H9 (cell line): ENCODE data around the gene GFRA1. TPM values are rescaled to one million over a fixed set of nuclear protein-coding genes. Genes with fewer than 3 reads are reported as not detected.

Experiments used
- DNase-seq: peaks from one replicate; pipeline ENCODE4 v3.0.0-alpha.2; 2017
- H2AFZ ChIP-seq: one replicate; pipeline ENCODE4 v1.6.1; 2013; ENCODE audit warnings: mild to moderate bottlenecking, low read length, control low read depth, moderate library complexity
- H2AK5ac ChIP-seq: 2 replicates; pipeline ENCODE4 v1.6.1; 2013; ENCODE audit warnings: low read length, control low read depth, mixed read lengths; ENCODE audit not compliant: insufficient read length
- H2BK120ac ChIP-seq: one replicate; pipeline ENCODE4 v1.6.1; 2013; ENCODE audit warnings: low read depth, mild to moderate bottlenecking, low read length, control low read depth, inconsistent platforms; ENCODE audit not compliant: poor library complexity, severe bottlenecking
- H2BK12ac ChIP-seq: 2 replicates; pipeline ENCODE4 v1.6.1; 2013; ENCODE audit warnings: low read length, control low read depth, mixed read lengths, low read depth; ENCODE audit not compliant: insufficient read length
- H2BK15ac ChIP-seq: 2 replicates; pipeline ENCODE4 v1.6.1; 2013; ENCODE audit warnings: low read depth, low read length, control low read depth
- H2BK20ac ChIP-seq: one replicate; pipeline ENCODE4 v1.6.1; 2013; ENCODE audit warnings: low read depth, mild to moderate bottlenecking, low read length, control low read depth, inconsistent platforms; ENCODE audit not compliant: poor library complexity, severe bottlenecking
- H2BK5ac ChIP-seq: 2 replicates; pipeline ENCODE4 v1.6.1; 2013; ENCODE audit warnings: low read length, control low read depth, mixed read lengths; ENCODE audit not compliant: insufficient read length
- H3K14ac ChIP-seq: 2 replicates; pipeline ENCODE4 v1.6.1; 2013; ENCODE audit warnings: low read length, control low read depth; ENCODE audit not compliant: insufficient read depth
- H3K18ac ChIP-seq: 2 replicates; pipeline ENCODE4 v1.6.1; 2013; ENCODE audit warnings: low read depth, mild to moderate bottlenecking, mixed read lengths, low read length, control low read depth; ENCODE audit not compliant: insufficient read length
- H3K23ac ChIP-seq: 2 replicates; pipeline ENCODE4 v1.6.1; 2013; ENCODE audit warnings: low read length, control low read depth, mixed read lengths, low read depth; ENCODE audit not compliant: insufficient read length
- H3K23me2 ChIP-seq: 2 replicates; pipeline ENCODE4 v1.6.1; 2013; ENCODE audit warnings: low read depth, mild to moderate bottlenecking, mixed read lengths, low read length, control low read depth; ENCODE audit not compliant: insufficient read length, poor library complexity, severe bottlenecking
- H3K27ac ChIP-seq: 2 replicates; pipeline ENCODE4 v1.5.1; 2013; ENCODE audit warnings: low read length, control low read depth, mixed read lengths, low read depth; ENCODE audit not compliant: insufficient read length
- H3K27me3 ChIP-seq: 2 replicates; pipeline ENCODE4 v1.6.1; 2013; ENCODE audit warnings: low read length, control low read depth, inconsistent platforms; ENCODE audit not compliant: insufficient read depth
- H3K4ac ChIP-seq: 2 replicates; pipeline ENCODE4 v1.6.1; 2013; ENCODE audit warnings: low read depth, mild to moderate bottlenecking, control low read depth, inconsistent platforms, low read length, moderate library complexity
- H3K4me1 ChIP-seq: 2 replicates; pipeline ENCODE4 v1.6.1; 2013; ENCODE audit warnings: low read length, control low read depth, inconsistent platforms; ENCODE audit not compliant: insufficient read depth
- H3K4me2 ChIP-seq: 2 replicates; pipeline ENCODE4 v1.6.1; 2013; ENCODE audit warnings: low read length, control low read depth, mixed read lengths; ENCODE audit not compliant: insufficient read length, insufficient read depth
- H3K56ac ChIP-seq: 2 replicates; pipeline ENCODE4 v1.6.1; 2013; ENCODE audit warnings: low read depth, mild to moderate bottlenecking, mixed read lengths, low read length, control low read depth; ENCODE audit not compliant: insufficient read length
- H3K79me1 ChIP-seq: 2 replicates; pipeline ENCODE4 v1.6.1; 2013; ENCODE audit warnings: low read depth, mild to moderate bottlenecking, moderate library complexity, low read length, control low read depth, inconsistent platforms; ENCODE audit not compliant: insufficient read depth, poor library complexity, severe bottlenecking
- H3K79me2 ChIP-seq: 2 replicates; pipeline ENCODE4 v1.6.1; 2013; ENCODE audit warnings: low read length, control low read depth, inconsistent platforms; ENCODE audit not compliant: insufficient read depth
- H3K9ac ChIP-seq: 2 replicates; pipeline ENCODE4 v1.6.1; 2013; ENCODE audit warnings: low read length, control low read depth, mixed read lengths; ENCODE audit not compliant: insufficient read length; ENCODE audit errors: extremely low read depth
- H3K9me3 ChIP-seq: one replicate; pipeline ENCODE4 v1.6.1; 2013; ENCODE audit warnings: low read depth, low read length, inconsistent platforms; ENCODE audit not compliant: control insufficient read depth
- H3T11ph ChIP-seq: one replicate; pipeline ENCODE4 v1.6.1; 2013; ENCODE audit warnings: mild to moderate bottlenecking, low read length, control low read depth, inconsistent platforms
- H4K20me1 ChIP-seq: one replicate; pipeline ENCODE4 v1.6.1; 2013; ENCODE audit not compliant: control insufficient read depth, insufficient read length, insufficient read depth
- H4K5ac ChIP-seq: 2 replicates; pipeline ENCODE4 v1.6.1; 2013; ENCODE audit warnings: low read depth, mild to moderate bottlenecking, mixed read lengths, low read length, control low read depth; ENCODE audit not compliant: insufficient read length
- H4K8ac ChIP-seq: replicated peaks from 2 replicates; pipeline ENCODE4 v1.6.1; 2013; ENCODE audit warnings: low read length, control low read depth, mixed read lengths, low read depth; ENCODE audit not compliant: insufficient read length
- H4K91ac ChIP-seq: 2 replicates; pipeline ENCODE4 v1.6.1; 2013; ENCODE audit warnings: low read depth, mild to moderate bottlenecking, moderate library complexity, mixed read lengths, low read length, control low read depth; ENCODE audit not compliant: insufficient read length
- H3K27ac Mint-ChIP-seq, 3 experiments: 2 replicates in 2 of 3; 3 replicates in 1 of 3; pipeline ENCODE4 v1.8.0; 2020 to 2021; ENCODE audit warnings: mixed read lengths in 3 of 3, mild to moderate bottlenecking in 1 of 3, moderate library complexity in 1 of 3
- H3K27me3 Mint-ChIP-seq: 2 replicates; pipeline ENCODE4 v1.8.0; 2021; ENCODE audit warnings: low read depth, mild to moderate bottlenecking, moderate library complexity, mixed read lengths
- H3K36me3 Mint-ChIP-seq, 3 experiments: 2 replicates in 2 of 3; 3 replicates in 1 of 3; pipeline ENCODE4 v1.8.0; 2020 to 2021; ENCODE audit warnings: low read depth in 3 of 3, mixed read lengths in 3 of 3; ENCODE audit not compliant: insufficient read depth in 1 of 3
- H3K4me1 Mint-ChIP-seq, 2 experiments: 2 replicates each; pipeline ENCODE4 v1.8.0; 2020; ENCODE audit warnings: mixed read lengths in 2 of 2
- H3K4me3 Mint-ChIP-seq, 2 experiments: 2 replicates in 1 of 2; 3 replicates in 1 of 2; pipeline ENCODE4 v1.8.0; 2020 to 2021; ENCODE audit warnings: mild to moderate bottlenecking in 2 of 2, mixed read lengths in 2 of 2, moderate library complexity in 1 of 2
- H3K9me3 Mint-ChIP-seq, 2 experiments: 2 replicates in 1 of 2; 3 replicates in 1 of 2; pipeline ENCODE4 v1.8.0; 2020; ENCODE audit warnings: mild to moderate bottlenecking in 2 of 2, mixed read lengths in 2 of 2, moderate library complexity in 1 of 2
- WGBS: extraction: QIAGEN DNeasy Blood & Tissue Kit; methylation state at CpG from one replicate; pipeline ENCODE4 v1.1.7; 2013; ENCODE audit warnings: missing lambda C conversion rate, low lambda C conversion rate, mixed read lengths; ENCODE audit not compliant: insufficient read length; ENCODE audit errors: extremely low coverage; 5-methylcytosine and 5-hydroxymethylcytosine counted together
- total RNA-seq: library from RNA; stranded (reverse); gene quantifications from 2 replicates; pipeline ENCODE4 v1.2.1, GENCODE V29; 2021
- TF ChIP-seq, protein P1 (sequence below): fragments of 200-600 bp; sonication (generic); conservative IDR thresholded peaks from 3 replicates; pipeline ENCODE4 v1.8.0; 2021; ENCODE audit warnings: antibody characterized with exemption, mild to moderate bottlenecking

Gene GFRA1
- total RNA-seq, 1 experiment from 2014 or later, result 0.24 TPM

DNA sequence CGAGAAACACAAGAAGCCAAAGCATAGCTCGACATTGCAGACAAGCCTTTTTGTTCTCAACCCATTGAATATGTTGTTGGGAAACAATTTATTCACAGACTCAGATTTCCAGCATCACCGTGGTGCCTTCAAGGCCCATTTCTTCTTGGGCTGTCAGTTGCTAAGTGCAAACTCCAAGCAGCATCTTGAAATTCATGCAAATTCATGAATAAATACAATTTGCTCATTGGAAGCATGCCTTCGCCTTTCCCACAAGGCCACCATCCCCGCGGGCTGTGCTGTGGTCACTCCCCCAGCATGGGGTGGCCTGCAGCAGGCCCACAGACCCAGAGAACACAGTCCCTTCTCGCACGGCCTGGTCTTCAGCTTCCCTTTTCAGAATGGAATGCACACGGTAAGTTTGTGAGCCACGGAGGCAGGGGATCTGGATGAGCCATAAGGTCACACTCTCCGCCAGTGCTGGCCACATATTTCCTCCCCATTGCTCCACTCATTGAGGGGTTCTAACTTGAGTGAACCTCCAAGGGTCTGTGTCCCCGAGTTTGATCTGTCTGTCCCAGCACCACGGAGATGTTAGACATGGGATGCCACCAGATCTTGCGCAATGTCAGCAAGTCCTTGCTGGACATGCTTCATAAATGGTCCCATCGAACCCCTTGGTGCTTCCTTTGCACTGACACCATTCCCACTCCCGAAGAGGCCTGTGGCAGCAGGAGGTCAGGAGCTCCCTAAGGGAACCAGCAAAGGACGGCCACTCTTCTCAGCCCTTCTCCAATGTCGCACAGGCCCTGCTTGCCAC, 109.5 kb downstream of the GFRA1 start:
- Mint-ChIP-seq H3K27ac (no peak overlapping the region; a peak in 2 of 7 replicates), H3K27me3 (no peaks in the 10 kb centered on the region; the same call in none of the 2 replicates), H3K36me3 (peaks cover 3 to 10% (median 3%) of the 10 kb centered on the region in 3 experiments), H3K4me1 (0 out of 4 replicates have a peak, but pooled peaks cover 0 to 5% of the 10 kb centered on the region in 2 experiments), H3K4me3 (no peak overlapping the region), H3K9me3 (peaks cover 10 to 11% of the 10 kb centered on the region in 2 experiments; a peak in 4 of 5 replicates)
- WGBS, result no CpG with 5 or more reads among the region's 18 CpGs
- no peak overlapping the region for H2BK5ac ChIP-seq
- no peak overlapping the region for H3K14ac ChIP-seq
- no peak overlapping the region for H4K5ac ChIP-seq
- H3T11ph ChIP-seq, result no peak overlapping the region
- DNase-seq, result no peak
- H3K27me3 ChIP-seq, result no peaks in the 10 kb centered on the region
- H2BK120ac ChIP-seq, result no peak overlapping the region
- no peak overlapping the region for H2BK20ac ChIP-seq
- no peak overlapping the region for H2BK12ac ChIP-seq
- no peaks in the 10 kb centered on the region for H3K4me1 ChIP-seq
- no peak overlapping the region for H3K4me2 ChIP-seq
- H3K23ac ChIP-seq, result no peak overlapping the region
- no peak overlapping the region for H2AK5ac ChIP-seq
- H4K20me1 ChIP-seq, result no peaks in the 10 kb centered on the region
- H3K9me3 ChIP-seq, result no peaks in the 10 kb centered on the region
- H2AFZ ChIP-seq, result no peak overlapping the region
- no peak overlapping the region for H4K8ac ChIP-seq
- no peaks in the 10 kb centered on the region for H3K79me2 ChIP-seq
- no peaks in the 10 kb centered on the region for H3K79me1 ChIP-seq
- H3K4ac ChIP-seq, result no peak overlapping the region
- no peak overlapping the region for H3K27ac ChIP-seq
- H3K18ac ChIP-seq, result no peak overlapping the region
- H4K91ac ChIP-seq, result no peak overlapping the region
- H3K23me2 ChIP-seq, result no peaks in the 10 kb centered on the region
- no peak overlapping the region for H3K9ac ChIP-seq
- no peak overlapping the region for H2BK15ac ChIP-seq
- TF ChIP-seq, protein P1, sequence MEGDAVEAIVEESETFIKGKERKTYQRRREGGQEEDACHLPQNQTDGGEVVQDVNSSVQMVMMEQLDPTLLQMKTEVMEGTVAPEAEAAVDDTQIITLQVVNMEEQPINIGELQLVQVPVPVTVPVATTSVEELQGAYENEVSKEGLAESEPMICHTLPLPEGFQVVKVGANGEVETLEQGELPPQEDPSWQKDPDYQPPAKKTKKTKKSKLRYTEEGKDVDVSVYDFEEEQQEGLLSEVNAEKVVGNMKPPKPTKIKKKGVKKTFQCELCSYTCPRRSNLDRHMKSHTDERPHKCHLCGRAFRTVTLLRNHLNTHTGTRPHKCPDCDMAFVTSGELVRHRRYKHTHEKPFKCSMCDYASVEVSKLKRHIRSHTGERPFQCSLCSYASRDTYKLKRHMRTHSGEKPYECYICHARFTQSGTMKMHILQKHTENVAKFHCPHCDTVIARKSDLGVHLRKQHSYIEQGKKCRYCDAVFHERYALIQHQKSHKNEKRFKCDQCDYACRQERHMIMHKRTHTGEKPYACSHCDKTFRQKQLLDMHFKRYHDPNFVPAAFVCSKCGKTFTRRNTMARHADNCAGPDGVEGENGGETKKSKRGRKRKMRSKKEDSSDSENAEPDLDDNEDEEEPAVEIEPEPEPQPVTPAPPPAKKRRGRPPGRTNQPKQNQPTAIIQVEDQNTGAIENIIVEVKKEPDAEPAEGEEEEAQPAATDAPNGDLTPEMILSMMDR, result no peak
- H3K56ac ChIP-seq, result no peak overlapping the region
